Uterus (tissue), 4 donors: ENCODE measurements around the gene PCTP. TPM values are rescaled to one million over a fixed set of nuclear protein-coding genes. Genes with fewer than 3 reads are reported as not detected.
A peak's percentile ranks its signal among the peaks of the same experiment; 100 is the strongest.

Experiments
- DNase-seq, 2 donors: peaks; one replicate each; pipeline ENCODE4 v3.0.0-alpha.2; 2019 to 2020
- H3K27ac ChIP-seq, 2 donors: fragments of 200-600 bp; sonication (generic); 1 replicate in 1 of 2; 2 replicates in 1 of 2; pipeline ENCODE4 v1.5.1; 2016 to 2018
- H3K27me3 ChIP-seq, 2 donors: fragments of 200-600 bp; sonication (generic); one replicate each; pipeline ENCODE4 v1.5.1; 2018 to 2019; ENCODE audit warnings: control low read depth in 1 of 2
- H3K36me3 ChIP-seq, 2 donors: fragments of 200-600 bp; sonication (generic); one replicate each; pipeline ENCODE4 v1.5.1; 2019; ENCODE audit warnings: control low read depth in 1 of 2
- H3K4me1 ChIP-seq, 2 donors: fragments of 200-600 bp; sonication (generic); one replicate each; pipeline ENCODE4 v1.5.1; 2018 to 2019; ENCODE audit warnings: control low read depth in 1 of 2
- H3K4me3 ChIP-seq, 2 donors: fragments of 200-600 bp; sonication (generic); 1 replicate in 1 of 2; 2 replicates in 1 of 2; pipeline ENCODE4 v1.5.1; 2018 to 2019; ENCODE audit warnings: mild to moderate bottlenecking in 1 of 2
- H3K9me3 ChIP-seq, 2 donors: fragments of 200-600 bp; sonication (generic); one replicate each; pipeline ENCODE4 v1.5.1; 2019; ENCODE audit warnings: control low read depth in 1 of 2
- POLR2A ChIP-seq, 2 donors: fragments of 450-650 bp; IDR thresholded peaks; one replicate each; pipeline ENCODE4 v1.6.1; 2016; ENCODE audit warnings: antibody characterized with exemption in 2 of 2, mild to moderate bottlenecking in 1 of 2, moderate library complexity in 1 of 2
- intact Hi-C: fragments of 100-400 bp; cut with DNase I; formaldehyde crosslinking; loops from one replicate; pipeline ENCODE4 v1.15.1; 2023; ENCODE audit warnings: low total_unique reads
- total RNA-seq, 4 donors: library from RNA; depleted of rRNA in 3 of 4; stranded (reverse); fragments of >200 nt in 3 of 4; gene quantifications; one replicate each; pipeline versions ENCODE4 v1.1.0 to v1.2.4, GENCODE V29; 2014 to 2023
- TF ChIP-seq, protein P1 (sequence below), 4 experiments: fragments of 200-600 bp in 2 of 4; fragments of 450-650 bp in 2 of 4; sonication (generic) in 2 of 4; IDR thresholded peaks; one replicate each; pipeline ENCODE4 v1.5.1; 2016 to 2019; ENCODE audit warnings: antibody characterized with exemption in 4 of 4, mild to moderate bottlenecking in 2 of 4, moderate library complexity in 1 of 4
- donor health status: DM: yes; HTN: yes; CAD: no.

PCTP gene
- total RNA-seq, 4 donors from 2014 or later = 1.8 to 18.8 (median 10.9) TPM

DNA sequence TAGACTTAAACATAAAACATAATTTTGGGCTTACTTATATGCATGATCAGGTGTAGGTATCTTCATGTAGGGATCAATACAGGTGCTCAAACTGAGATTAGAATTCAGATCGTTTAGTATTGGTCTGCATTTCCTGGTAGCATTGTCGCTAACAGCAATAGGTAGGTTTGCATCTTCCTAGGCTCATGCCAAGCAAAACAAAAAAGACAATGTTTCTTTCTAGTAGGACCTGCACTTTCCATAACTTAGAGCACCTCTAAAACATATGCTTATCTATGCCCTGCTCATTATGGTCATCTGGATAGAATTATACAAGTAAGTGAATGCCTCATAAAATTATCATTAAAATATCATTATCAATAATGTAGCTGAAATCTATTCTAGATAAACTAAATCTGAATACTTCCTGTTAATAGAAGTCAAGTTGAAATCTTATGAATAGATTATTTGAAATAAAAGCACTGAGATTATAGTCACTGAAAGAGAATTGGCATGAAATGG, 26.7 kb downstream of the PCTP start:
- H3K27me3 ChIP-seq = no peaks in the 10 kb centered on the region
- no peak overlapping the region for H3K27ac ChIP-seq
- DNase-seq = no peak
- H3K4me3 ChIP-seq = no peak overlapping the region
- intact Hi-C loops = loop anchor here (10.0 kb wide), 1 partner anchor 253 kb away; no protein-coding TSS in a partner anchor
- no peaks in the 10 kb centered on the region for H3K9me3 ChIP-seq
- TF ChIP-seq POLR2A (IDR thresholded peaks at IDR 0.05) = no peak
- TF ChIP-seq, protein P1, sequence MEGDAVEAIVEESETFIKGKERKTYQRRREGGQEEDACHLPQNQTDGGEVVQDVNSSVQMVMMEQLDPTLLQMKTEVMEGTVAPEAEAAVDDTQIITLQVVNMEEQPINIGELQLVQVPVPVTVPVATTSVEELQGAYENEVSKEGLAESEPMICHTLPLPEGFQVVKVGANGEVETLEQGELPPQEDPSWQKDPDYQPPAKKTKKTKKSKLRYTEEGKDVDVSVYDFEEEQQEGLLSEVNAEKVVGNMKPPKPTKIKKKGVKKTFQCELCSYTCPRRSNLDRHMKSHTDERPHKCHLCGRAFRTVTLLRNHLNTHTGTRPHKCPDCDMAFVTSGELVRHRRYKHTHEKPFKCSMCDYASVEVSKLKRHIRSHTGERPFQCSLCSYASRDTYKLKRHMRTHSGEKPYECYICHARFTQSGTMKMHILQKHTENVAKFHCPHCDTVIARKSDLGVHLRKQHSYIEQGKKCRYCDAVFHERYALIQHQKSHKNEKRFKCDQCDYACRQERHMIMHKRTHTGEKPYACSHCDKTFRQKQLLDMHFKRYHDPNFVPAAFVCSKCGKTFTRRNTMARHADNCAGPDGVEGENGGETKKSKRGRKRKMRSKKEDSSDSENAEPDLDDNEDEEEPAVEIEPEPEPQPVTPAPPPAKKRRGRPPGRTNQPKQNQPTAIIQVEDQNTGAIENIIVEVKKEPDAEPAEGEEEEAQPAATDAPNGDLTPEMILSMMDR (IDR thresholded peaks at IDR 0.05) = no peak
- H3K36me3 ChIP-seq = no peaks in the 10 kb centered on the region
- no peaks in the 10 kb centered on the region for H3K4me1 ChIP-seq

DNA sequence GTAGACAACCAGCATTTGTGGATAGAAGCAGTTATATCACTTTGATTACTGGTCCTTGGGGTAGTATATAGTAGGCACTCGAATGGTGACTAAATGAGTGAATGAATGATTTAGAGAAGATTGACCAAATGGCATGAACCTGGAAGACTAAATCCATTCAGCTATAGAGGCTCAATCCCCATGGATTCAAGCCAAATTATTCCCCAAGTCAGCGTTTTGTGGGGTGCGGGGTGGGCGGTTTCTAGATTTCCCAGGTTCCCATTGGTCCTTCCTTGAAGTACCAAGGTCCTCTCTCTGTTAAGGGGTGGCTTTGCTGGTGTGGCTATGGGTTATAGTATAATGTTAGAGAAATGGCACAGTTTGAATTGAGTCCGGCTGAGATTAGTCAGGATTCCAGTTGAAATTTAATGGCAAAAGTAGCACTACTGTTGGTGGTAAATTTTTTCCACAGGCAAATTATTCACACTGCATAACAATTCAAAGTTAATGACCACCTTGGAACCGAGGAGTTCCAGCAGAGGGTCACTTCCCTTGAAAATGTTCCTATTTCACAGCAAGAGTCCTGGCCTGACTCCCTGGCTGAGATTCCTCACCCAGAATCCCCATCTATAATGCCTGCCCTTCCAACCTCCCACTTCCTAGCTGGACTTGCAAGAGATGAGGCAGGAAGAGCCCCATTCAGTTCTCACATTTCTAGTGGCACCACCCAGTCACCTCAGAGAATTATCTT, 27.7 kb downstream of the PCTP start:
- intact Hi-C loops = loop anchor here (10.0 kb wide), 1 partner anchor 254 kb away; no protein-coding TSS in a partner anchor
- Histone ChIP-seq H3K4me1 (no peaks in the 10 kb centered on the region), H3K27me3 (no peaks in the 10 kb centered on the region), H3K9me3 (no peaks in the 10 kb centered on the region), H3K36me3 (no peaks in the 10 kb centered on the region), H3K27ac (no peak overlapping the region), H3K4me3 (no peak overlapping the region)
- TF ChIP-seq, protein P1 (IDR thresholded peaks at IDR 0.05) = no peak
- TF ChIP-seq POLR2A (IDR thresholded peaks at IDR 0.05) = no peak
- DNase-seq = no peak

DNA sequence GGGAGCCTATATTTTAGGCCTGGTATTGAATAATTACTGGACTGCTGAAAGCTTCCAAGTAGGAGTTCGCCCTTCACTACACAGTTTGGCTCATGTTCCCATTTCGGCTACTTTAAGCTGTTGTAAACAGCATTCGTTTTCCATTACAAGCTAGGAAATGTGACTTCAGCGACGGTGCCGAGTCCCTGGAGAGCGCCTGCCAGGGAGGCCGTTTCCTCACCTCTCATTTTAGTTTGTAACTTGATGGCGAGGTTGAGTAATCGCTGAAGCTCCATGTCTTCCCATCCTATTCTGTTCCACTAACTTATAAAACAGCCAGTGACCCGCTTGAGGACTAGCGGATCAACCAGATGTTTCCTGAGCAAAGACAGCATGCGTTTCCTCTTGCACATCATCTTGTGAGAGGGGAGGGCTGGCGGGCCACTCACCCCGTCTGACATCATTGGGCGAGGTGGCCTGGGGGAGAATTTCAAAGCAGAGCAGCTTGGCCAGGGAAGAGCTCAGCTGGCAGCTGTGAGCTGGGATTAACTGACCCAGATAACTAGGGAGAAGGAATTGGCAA, 32.9 kb downstream of the PCTP start:
- intact Hi-C loops = no loop called here
- DNase-seq = peak; percentile 47 to 53
- Histone ChIP-seq H3K27me3 (no peaks in the 10 kb centered on the region), H3K36me3 (no peaks in the 10 kb centered on the region), H3K4me1 (no peaks in the 10 kb centered on the region), H3K9me3 (no peaks in the 10 kb centered on the region), H3K27ac (no peak overlapping the region), H3K4me3 (no peak overlapping the region)
- no peak for TF ChIP-seq POLR2A (IDR thresholded peaks at IDR 0.05)
- TF ChIP-seq, protein P1 (IDR thresholded peaks at IDR 0.05) = no peak

DNA sequence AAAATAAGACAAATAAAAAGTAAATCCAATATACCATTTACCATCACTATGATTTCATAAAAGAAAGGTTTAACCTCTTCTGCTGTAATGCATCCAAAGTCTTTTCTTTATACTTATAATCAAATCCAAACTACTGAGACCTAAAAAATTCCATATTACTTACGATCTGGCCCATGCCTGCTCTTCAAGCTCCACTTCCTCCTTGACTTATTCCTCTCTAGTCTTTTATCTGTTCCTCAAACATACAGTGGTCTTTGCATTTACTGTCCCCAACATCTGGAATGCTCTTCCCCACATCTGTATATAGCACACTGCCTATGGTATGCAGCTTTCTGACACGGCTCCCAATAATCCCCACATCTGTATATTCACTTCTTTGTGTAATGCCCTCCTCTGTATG, 33.8 kb downstream of the PCTP start:
- Histone ChIP-seq H3K27me3 (no peaks in the 10 kb centered on the region), H3K4me3 (no peak overlapping the region), H3K36me3 (no peaks in the 10 kb centered on the region), H3K4me1 (no peaks in the 10 kb centered on the region), H3K27ac (no peak overlapping the region), H3K9me3 (no peaks in the 10 kb centered on the region)
- DNase-seq = no peak
- intact Hi-C loops = no loop called here
- TF ChIP-seq, protein P1 (IDR thresholded peaks at IDR 0.05) = no peak
- TF ChIP-seq POLR2A (IDR thresholded peaks at IDR 0.05) = no peak

DNA sequence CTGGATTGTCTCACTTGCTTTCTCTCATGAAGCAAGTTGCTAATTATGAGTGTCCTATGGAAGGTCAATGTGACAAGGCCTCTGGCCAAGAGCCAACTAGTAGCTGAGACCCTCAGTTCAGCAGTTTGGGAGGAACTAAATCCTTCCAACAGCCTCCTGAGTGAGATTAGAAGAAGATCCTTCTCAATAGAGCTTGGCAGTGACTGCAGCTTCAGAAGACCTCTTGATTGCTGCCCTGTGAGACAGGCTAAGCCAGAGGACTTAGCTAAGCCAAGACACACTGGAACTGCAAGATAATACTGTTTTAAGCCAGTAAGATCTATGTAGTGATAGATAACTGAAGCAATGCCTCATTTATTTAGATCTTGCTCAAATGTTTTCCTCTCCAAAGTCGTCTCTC, 34.3 kb downstream of the PCTP start:
- Histone ChIP-seq H3K9me3 (no peaks in the 10 kb centered on the region), H3K27me3 (no peaks in the 10 kb centered on the region), H3K36me3 (no peaks in the 10 kb centered on the region), H3K4me3 (no peak overlapping the region), H3K4me1 (no peaks in the 10 kb centered on the region), H3K27ac (no peak overlapping the region)
- no peak for TF ChIP-seq POLR2A (IDR thresholded peaks at IDR 0.05)
- TF ChIP-seq, protein P1 (IDR thresholded peaks at IDR 0.05) = no peak
- DNase-seq = no peak
- intact Hi-C loops = no loop called here
